ENCODE data around the gene PLCB4.

Gene PLCB4

GRCh38 chr20:9503526-9504245 is 434.8 kb downstream of the PLCB4 start:
- DNase-seq (ENCODE audit: low read depth), result peak; percentile 39
- H3K4me3 ChIP-seq (ENCODE audit: low read depth, low read length), result no peak overlapping the region
- TF ChIP-seq CTCF (IDR thresholded peaks at IDR 0.05; ENCODE audit: insufficient read depth, low read depth, low read length, missing control alignments), result no peak

- H3K4me3 ChIP-seq (ENCODE audit: low read depth, low read length), result no peak overlapping the region
- no peak for DNase-seq (ENCODE audit: low read depth)
- TF ChIP-seq CTCF (IDR thresholded peaks at IDR 0.05; ENCODE audit: insufficient read depth, low read depth, low read length, missing control alignments), result no peak
Observed at GRCh38 chr20:9506280-9506821, 437.5 kb downstream of the PLCB4 start.

- TF ChIP-seq CTCF (IDR thresholded peaks at IDR 0.05; ENCODE audit: insufficient read depth, low read depth, low read length, missing control alignments), result no peak
- DNase-seq (ENCODE audit: low read depth), result no peak
- no peak overlapping the region for H3K4me3 ChIP-seq (ENCODE audit: low read depth, low read length)
Observed at GRCh38 chr20:9506964-9507369, 438.1 kb downstream of the PLCB4 start.

- H3K4me3 ChIP-seq (ENCODE audit: low read depth, low read length), result peak overlapping the region; percentile 28
- no peak for DNase-seq (ENCODE audit: low read depth)
- TF ChIP-seq CTCF (IDR thresholded peaks at IDR 0.05; ENCODE audit: insufficient read depth, low read depth, low read length, missing control alignments), result no peak
Observed at GRCh38 chr20:9507544-9508239, 438.8 kb downstream of the PLCB4 start.

GRCh38 chr20:9508240-9508661 is 439.4 kb downstream of the PLCB4 start:
- peak overlapping the region; percentile 28 for H3K4me3 ChIP-seq (ENCODE audit: low read depth, low read length)
- no peak for DNase-seq (ENCODE audit: low read depth)
- TF ChIP-seq CTCF (IDR thresholded peaks at IDR 0.05; ENCODE audit: insufficient read depth, low read depth, low read length, missing control alignments), result no peak

GRCh38 chr20:9508696-9509178 is 439.9 kb downstream of the PLCB4 start:
- peak overlapping the region; percentile 28; the same call in 1 of the 2 replicates for H3K4me3 ChIP-seq (ENCODE audit: low read depth, low read length)
- no peak for TF ChIP-seq CTCF (IDR thresholded peaks at IDR 0.05; ENCODE audit: insufficient read depth, low read depth, low read length, missing control alignments)
- no peak for DNase-seq (ENCODE audit: low read depth)

All from GM12865 (cell line).